ENCODE data around the gene PARD3.
A peak's percentile ranks its signal among the peaks of the same experiment; 100 is the strongest.

PARD3 gene

GRCh38 chr10:34835908-34836508 lies 20.9 kb upstream of the PARD3 start:
- no peak overlapping the region for H3K27ac Mint-ChIP-seq
- no peak overlapping the region for H3K4me3 Mint-ChIP-seq
- DNase-seq (ENCODE audit: low spot score in 2 of 2) (no peak), ATAC-seq (no peak)
- peaks cover 2% of the 10 kb centered on the region for H3K9me3 Mint-ChIP-seq
- no peaks in the 10 kb centered on the region for H3K4me1 Mint-ChIP-seq
- H3K36me3 Mint-ChIP-seq, result no peaks in the 10 kb centered on the region

DNA sequence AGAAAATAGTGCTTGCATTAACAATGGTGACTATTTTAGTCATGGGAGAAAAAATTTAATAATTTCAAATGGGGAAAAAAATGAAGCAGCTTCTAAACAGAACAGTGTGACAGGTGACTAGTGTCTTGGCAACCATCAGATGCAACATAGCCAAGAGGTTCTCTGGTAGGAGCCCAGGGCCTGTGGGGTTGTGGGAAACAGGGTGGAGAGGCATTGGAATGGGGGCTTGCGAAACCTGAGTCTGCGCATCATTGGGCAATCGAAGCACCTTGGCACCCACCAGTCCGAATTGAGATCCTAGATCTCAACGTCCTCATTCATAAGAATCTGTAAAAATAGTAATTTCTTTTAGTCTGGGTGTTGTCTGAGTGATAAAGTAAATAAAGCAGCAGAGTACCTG lies 19.2 kb upstream of the PARD3 start:
- ATAC-seq (no peak), DNase-seq (ENCODE audit: low spot score in 2 of 2) (no peak)
- Mint-ChIP-seq H3K27ac (no peak overlapping the region), H3K4me3 (no peak overlapping the region), H3K9me3 (peaks cover 2% of the 10 kb centered on the region), H3K4me1 (no peaks in the 10 kb centered on the region), H3K36me3 (no peaks in the 10 kb centered on the region)

DNA sequence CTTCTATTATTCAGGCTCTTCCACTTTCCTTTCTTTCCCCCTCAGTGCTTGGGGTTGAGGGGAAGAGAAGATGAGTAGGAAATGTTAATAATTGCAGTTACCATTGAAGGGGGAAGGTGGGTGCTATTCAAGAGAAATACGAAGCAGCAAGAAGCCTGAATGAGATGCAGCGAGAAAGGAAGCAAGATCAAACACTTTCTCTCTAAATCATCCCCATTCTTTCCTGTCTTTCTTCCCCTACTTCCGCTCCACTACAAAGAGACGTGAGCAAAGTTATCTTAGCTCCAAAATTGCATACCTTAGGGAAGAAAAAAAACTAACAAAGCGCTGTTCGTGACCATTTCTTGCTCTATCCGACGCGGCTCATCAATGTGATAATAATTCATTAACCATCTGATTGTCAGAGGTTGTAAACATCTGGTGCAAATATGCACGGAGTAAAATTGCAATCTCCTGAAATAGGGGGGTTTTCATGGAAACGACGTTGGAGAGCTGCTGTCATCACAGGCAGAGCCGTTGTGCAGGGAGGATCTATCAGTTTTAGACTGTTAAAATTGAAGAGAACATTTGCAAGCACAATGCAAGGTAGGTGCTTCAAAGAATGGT lies 15.2 kb upstream of the PARD3 start:
- H3K9me3 Mint-ChIP-seq, result no peaks in the 10 kb centered on the region
- H3K27ac Mint-ChIP-seq, result no peak overlapping the region
- no peak for DNase-seq (ENCODE audit: low spot score in 2 of 2)
- H3K4me3 Mint-ChIP-seq, result no peak overlapping the region
- no peak for ATAC-seq
- no peaks in the 10 kb centered on the region for H3K4me1 Mint-ChIP-seq
- no peaks in the 10 kb centered on the region for H3K36me3 Mint-ChIP-seq

DNA sequence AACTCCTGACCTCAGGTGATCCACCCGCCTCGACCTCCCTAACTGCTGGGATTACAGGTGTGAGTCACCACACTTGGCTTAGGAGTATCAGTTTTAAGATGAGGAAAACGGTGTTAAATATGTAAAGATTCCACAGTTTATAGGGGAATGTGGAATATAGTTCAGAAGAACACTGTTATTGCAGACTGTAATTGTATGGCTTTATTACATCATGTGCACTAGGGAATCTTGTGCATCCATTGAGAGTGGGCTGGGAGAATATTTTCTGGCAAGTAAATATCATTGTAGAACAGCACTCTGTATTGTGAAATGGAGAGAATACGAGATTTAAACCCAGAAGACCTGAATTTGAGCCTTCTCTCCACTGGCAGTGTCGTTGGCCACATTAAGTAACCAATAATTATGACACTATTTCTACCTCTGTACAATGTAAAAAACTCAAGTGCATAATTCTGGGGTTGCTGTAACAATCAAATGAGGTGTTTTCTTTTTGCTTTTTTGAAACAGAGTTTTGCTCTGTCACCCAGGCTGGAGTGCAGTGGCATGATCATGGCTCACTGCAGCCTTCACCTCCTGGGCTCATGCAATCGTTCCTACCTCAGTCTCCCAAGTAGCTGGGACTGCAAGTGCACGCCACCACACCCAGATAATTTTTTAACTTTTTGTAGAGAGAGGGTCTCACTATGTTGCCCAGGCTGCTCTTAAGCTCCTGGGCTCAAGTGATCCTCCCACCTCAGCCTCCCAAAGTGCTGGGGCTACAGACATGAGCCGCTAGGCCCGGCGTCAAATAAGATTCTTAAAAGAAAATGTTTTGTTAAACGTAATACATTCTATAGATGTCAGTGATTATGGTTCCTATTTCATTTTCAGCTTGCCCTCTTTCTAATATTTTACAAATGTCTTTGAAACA lies 12.0 kb upstream of the PARD3 start:
- Mint-ChIP-seq H3K4me1 (no peaks in the 10 kb centered on the region), H3K9me3 (no peaks in the 10 kb centered on the region), H3K4me3 (no peak overlapping the region)

GRCh38 chr10:34826221-34826620 lies 11.1 kb upstream of the PARD3 start:
- H3K4me3 Mint-ChIP-seq, result no peak overlapping the region
- H3K27ac Mint-ChIP-seq, result no peak overlapping the region
- ATAC-seq (no peak), DNase-seq (ENCODE audit: low spot score in 2 of 2) (no peak)
- H3K36me3 Mint-ChIP-seq, result no peaks in the 10 kb centered on the region
- no peaks in the 10 kb centered on the region for H3K9me3 Mint-ChIP-seq
- H3K4me1 Mint-ChIP-seq, result no peaks in the 10 kb centered on the region

More for the DNA sequence above, 12.0 kb upstream of the PARD3 start:
- ATAC-seq, result no peak
- DNase-seq (ENCODE audit: low spot score in 2 of 2), result no peak
- Mint-ChIP-seq H3K27ac (no peak overlapping the region), H3K36me3 (no peaks in the 10 kb centered on the region)

DNA sequence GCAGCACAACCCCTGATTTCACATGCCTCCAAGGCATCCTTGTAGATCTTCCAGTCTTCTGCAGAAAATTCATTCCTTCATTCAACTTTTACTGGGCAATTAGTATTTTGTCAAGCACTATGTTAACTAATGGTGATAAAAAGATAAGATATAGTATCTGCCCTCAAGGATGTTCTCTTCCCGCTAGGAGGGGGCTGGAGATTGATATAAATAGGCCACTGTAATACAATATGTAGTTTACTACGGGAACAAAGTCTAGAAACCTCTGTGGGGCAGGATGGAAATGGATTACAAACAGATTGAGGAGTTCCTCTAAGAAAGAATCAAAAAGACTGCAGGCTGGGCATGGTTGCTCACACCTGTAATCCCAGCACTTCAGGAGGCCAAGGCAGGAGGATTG lies 10.3 kb upstream of the PARD3 start:
- Mint-ChIP-seq H3K36me3 (no peaks in the 10 kb centered on the region), H3K27ac (no peak overlapping the region)

DNA sequence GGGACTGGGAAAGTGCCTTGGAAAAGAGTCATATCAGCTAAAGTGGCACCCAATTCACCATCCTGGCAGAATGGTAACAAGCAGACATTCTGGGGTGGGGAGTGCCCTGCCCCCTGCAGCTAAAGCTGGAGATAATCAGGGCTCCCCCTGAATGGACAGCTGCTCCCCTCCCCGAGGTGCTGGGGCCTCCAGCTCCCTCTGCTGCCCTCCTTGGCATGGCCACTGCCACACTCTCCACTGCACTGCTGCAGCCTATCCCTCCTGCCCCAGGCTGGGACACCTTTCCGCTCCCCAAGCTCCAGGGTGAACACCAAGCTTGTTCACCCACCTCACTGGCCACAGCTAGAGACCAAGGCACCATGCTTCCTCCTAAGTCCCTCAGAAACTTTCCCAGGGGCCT lies 9.8 kb upstream of the PARD3 start:
- no peak for ATAC-seq

More for the DNA sequence above, 10.3 kb upstream of the PARD3 start:
- DNase-seq (ENCODE audit: low spot score in 2 of 2) (no peak), ATAC-seq (no peak)
- Mint-ChIP-seq H3K4me3 (no peak overlapping the region), H3K4me1 (no peaks in the 10 kb centered on the region), H3K9me3 (no peaks in the 10 kb centered on the region)

GRCh38 chr10:34821587-34822585 lies 6.8 kb upstream of the PARD3 start:
- Mint-ChIP-seq H3K4me1 (no peaks in the 10 kb centered on the region), H3K9me3 (no peaks in the 10 kb centered on the region), H3K27ac (no peak overlapping the region), H3K4me3 (no peak overlapping the region), H3K36me3 (no peaks in the 10 kb centered on the region)
- ATAC-seq, result peak; percentile 16
- DNase-seq (ENCODE audit: low spot score in 2 of 2), result no peak

More for the DNA sequence above, 9.8 kb upstream of the PARD3 start:
- H3K4me1 Mint-ChIP-seq, result no peaks in the 10 kb centered on the region
- DNase-seq (ENCODE audit: low spot score in 2 of 2), result no peak
- H3K36me3 Mint-ChIP-seq, result no peaks in the 10 kb centered on the region
- no peaks in the 10 kb centered on the region for H3K9me3 Mint-ChIP-seq
- no peak overlapping the region for H3K4me3 Mint-ChIP-seq
- no peak overlapping the region for H3K27ac Mint-ChIP-seq

- no peak for ATAC-seq
- Mint-ChIP-seq H3K4me3 (no peak overlapping the region), H3K27ac (no peak overlapping the region), H3K9me3 (no peaks in the 10 kb centered on the region), H3K4me1 (no peaks in the 10 kb centered on the region), H3K36me3 (no peaks in the 10 kb centered on the region)
- no peak for DNase-seq (ENCODE audit: low spot score in 2 of 2)
Measured at GRCh38 chr10:34817586-34817985, 2.5 kb upstream of the PARD3 start.

DNA sequence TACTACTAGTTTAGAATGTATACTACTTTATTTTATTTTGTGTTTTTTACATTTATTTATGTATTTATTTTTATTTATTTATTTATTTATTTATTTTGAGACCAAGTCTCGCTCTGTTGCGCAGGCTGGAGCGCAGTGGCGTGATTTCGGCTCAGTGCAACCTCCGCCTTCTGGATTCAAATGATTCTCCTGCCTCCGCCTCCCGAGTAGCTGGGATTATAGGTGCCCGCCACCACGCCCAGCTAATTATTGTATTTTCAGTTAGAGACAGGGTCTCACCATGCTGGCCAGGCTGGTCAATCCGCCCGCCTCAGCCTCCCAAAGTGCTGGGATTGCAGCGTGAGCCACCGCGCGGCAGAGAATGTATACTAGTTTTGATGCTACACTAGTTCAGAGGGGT lies 2.0 kb upstream of the PARD3 start:
- Mint-ChIP-seq H3K4me3 (no peak overlapping the region), H3K4me1 (no peaks in the 10 kb centered on the region), H3K9me3 (no peaks in the 10 kb centered on the region), H3K27ac (no peak overlapping the region), H3K36me3 (no peaks in the 10 kb centered on the region)
- no peak for DNase-seq (ENCODE audit: low spot score in 2 of 2)
- ATAC-seq, result no peak

- Mint-ChIP-seq H3K4me1 (no peaks in the 10 kb centered on the region), H3K27ac (no peak overlapping the region), H3K36me3 (no peaks in the 10 kb centered on the region), H3K9me3 (no peaks in the 10 kb centered on the region), H3K4me3 (peak overlapping the region; percentile 44)
- ATAC-seq (no peak), DNase-seq (ENCODE audit: low spot score in 2 of 2) (no peak)
Measured at GRCh38 chr10:34816501-34817002, 1.5 kb upstream of the PARD3 start.

- no peaks in the 10 kb centered on the region for H3K4me1 Mint-ChIP-seq
- H3K27ac Mint-ChIP-seq, result no peak overlapping the region
- H3K9me3 Mint-ChIP-seq, result no peaks in the 10 kb centered on the region
- peak overlapping the region; percentile 44 for H3K4me3 Mint-ChIP-seq
- no peak for DNase-seq (ENCODE audit: low spot score in 2 of 2)
- ATAC-seq, result no peak
- no peaks in the 10 kb centered on the region for H3K36me3 Mint-ChIP-seq
Measured at GRCh38 chr10:34816085-34816496, 995 bp upstream of the PARD3 start.

DNA sequence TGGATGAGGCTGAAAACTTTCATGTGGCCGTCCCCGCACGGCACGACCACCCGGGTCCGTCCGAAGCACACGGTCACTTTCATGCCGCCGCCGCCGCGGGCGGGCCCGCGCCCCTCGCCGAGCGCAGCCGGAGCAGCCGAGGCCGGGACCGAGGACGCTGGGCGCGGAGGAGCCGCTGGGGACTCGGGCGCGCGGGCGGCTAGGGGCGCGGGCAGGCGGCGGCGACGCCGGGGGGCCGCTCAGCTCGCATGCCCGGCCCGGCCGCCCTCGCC lies 247 bp downstream of the PARD3 start:
- Mint-ChIP-seq H3K4me3 (no peak overlapping the region), H3K9me3 (no peaks in the 10 kb centered on the region), H3K36me3 (no peaks in the 10 kb centered on the region), H3K27ac (no peak overlapping the region), H3K4me1 (no peaks in the 10 kb centered on the region)
- no peak for ATAC-seq
- DNase-seq (ENCODE audit: low spot score in 2 of 2), result no peak

- DNase-seq (ENCODE audit: low spot score in 2 of 2) (no peak), ATAC-seq (no peak)
- peaks cover 3% of the 10 kb centered on the region for H3K4me1 Mint-ChIP-seq
- no peaks in the 10 kb centered on the region for H3K9me3 Mint-ChIP-seq
- peak overlapping the region; percentile 3 for H3K4me3 Mint-ChIP-seq
- no peaks in the 10 kb centered on the region for H3K36me3 Mint-ChIP-seq
- no peak overlapping the region for H3K27ac Mint-ChIP-seq
Measured at GRCh38 chr10:34814223-34814912, 728 bp downstream of the PARD3 start.

Data from stimulated activated effector memory CD8-positive, alpha-beta T cell treated with anti-CD3 and anti-CD28 coated beads, Interleukin-12 subunit alpha, Interleukin-12 subunit beta, amount 100 ng/mL, for 72 hours (primary cell).